K562 (cell line): ENCODE measurements around the gene ANKRD45. TPM values are rescaled to one million over a fixed set of nuclear protein-coding genes. Genes with fewer than 3 reads are reported as not detected.
A peak's percentile ranks its signal among the peaks of the same experiment; 100 is the strongest.

Experiments used
- ARID4B ChIP-seq: sonication (generic); formaldehyde crosslinking; IDR thresholded peaks from 2 replicates; pipeline ENCODE4 v1.8.0; 2022; ENCODE audit warnings: mild to moderate bottlenecking, missing genetic modification reagents
- COPS2 ChIP-seq: fragments of 450-650 bp; conservative IDR thresholded peaks from 2 replicates; pipeline ENCODE4 v1.6.1; 2016; ENCODE audit warnings: mild to moderate bottlenecking, moderate library complexity
- HINFP ChIP-seq: fragments of 450-650 bp; conservative IDR thresholded peaks from 2 replicates; pipeline ENCODE4 v1.6.1; 2016; ENCODE audit warnings: missing genetic modification characterization, low read depth, mild to moderate bottlenecking, control low read depth, missing compliant biosample characterization
- MAFF ChIP-seq: IDR thresholded peaks from 2 replicates; pipeline ENCODE4 v1.6.1; 2012; ENCODE audit warnings: low read length, improper control_type of control experiment
- RNF2 ChIP-seq: sonication (generic); IDR thresholded peaks from 2 replicates; pipeline ENCODE4 v1.6.1; 2016
- ZNF140 ChIP-seq: fragments of 250-450 bp; sonication (Bioruptor Pico); IDR thresholded peaks from 2 replicates; pipeline ENCODE4 v1.8.0; 2021; ENCODE audit warnings: moderate library complexity, mild to moderate bottlenecking, inconsistent platforms
- ZNF280B ChIP-seq: fragments of 250-450 bp; sonication (Bioruptor Pico); IDR thresholded peaks from 2 replicates; pipeline ENCODE4 v1.5.1; 2021; ENCODE audit warnings: mild to moderate bottlenecking
- ZNF318 ChIP-seq, 2 experiments: fragments of 450-650 bp; IDR thresholded peaks; 2 replicates each; pipeline ENCODE4 v1.6.1; 2016; ENCODE audit warnings: mild to moderate bottlenecking in 2 of 2, borderline replicate concordance in 1 of 2, low read depth in 1 of 2, moderate library complexity in 1 of 2
- polyA plus RNA-seq, 8 experiments: library from polyadenylated mRNA; depleted of rRNA in 4 of 8; stranded (reverse) in 5 of 8; unstranded in 3 of 8; fragments of >200 nt; fragmentation: Nextera tagmentation in 2 of 8; fragmentation: Illumina TruSeq in 1 of 8; extraction: Ambion mirVana in 2 of 8; extraction: Trizol in 1 of 8; gene quantifications; 2 replicates each; pipeline versions ENCODE4 v1.2.1 to v1.2.3, GENCODE V29; 2011 to 2014; ENCODE audit warnings: inconsistent platforms in 1 of 8, missing spikeins in 1 of 8
- total RNA-seq, 7 experiments: library from RNA; depleted of rRNA in 6 of 7; stranded (reverse); fragments of >200 nt in 6 of 7; fragmentation: Illumina TruSeq in 2 of 7; extraction: Trizol in 2 of 7; gene quantifications; 2 replicates each; pipeline versions ENCODE4 v1.2.1 to v1.2.3, GENCODE V29; 2011 to 2021; ENCODE audit warnings: low replicate concordance in 1 of 7

Gene ANKRD45
- total and polyA plus RNA-seq, 9 of the 15 experiments (the other 6 are each of a cell fraction or from before 2014, with no cell fraction given), result 0.10 to 0.30 (median 0.11) TPM; not detected in 2

GRCh38 chr1:173714759-173715537, 45.3 kb upstream of the ANKRD45 start, which contains the start of gene KLHL20 (continued):
- TF ChIP-seq ARID4B (peak; percentile 90), MAFF (peak; percentile 27; the same call in 1 of the 2 replicates), ZNF140 (CRISPR knock-in tag) (no peak), COPS2 (no peak), ZNF280B (no peak), ZNF318 (IDR thresholded peaks at IDR 0.05; ENCODE audit: borderline replicate concordance in 1 of 2, low read depth in 1 of 2) (0 out of 4 replicates have a peak, but pooled peaks of 1 of the 2 experiments have one; percentile 31), RNF2 (peak; percentile 79), HINFP (no peak)
